Mononuclear cell (primary cell): ENCODE data around the gene QPCT. TPM values are rescaled to one million over a fixed set of nuclear protein-coding genes. Genes with fewer than 3 reads are reported as not detected.
"Not testable (repeated sequence)": the region's sequence is repeated elsewhere in the genome, so short reads cannot be mapped to it uniquely, and the experiment has no call there.

ENCODE experiments used
- H3K27me3 ChIP-seq: 2 replicates; pipeline ENCODE4 v1.6.0; 2011; ENCODE audit warnings: low read length, control low read depth; ENCODE audit not compliant: insufficient read depth
- H3K4me1 ChIP-seq: 2 replicates; pipeline ENCODE4 v1.5.1; 2011; ENCODE audit warnings: mild to moderate bottlenecking, low read length, control low read depth; ENCODE audit not compliant: insufficient read depth
- H3K4me3 ChIP-seq: 2 replicates; pipeline ENCODE4 v1.5.1; 2011; ENCODE audit warnings: mild to moderate bottlenecking, low read length, moderate library complexity
- H3K9me3 ChIP-seq: 2 replicates; pipeline ENCODE4 v1.5.1; 2011; ENCODE audit warnings: low read depth, mild to moderate bottlenecking, control low read depth, low read length
- total RNA-seq: library from RNA; depleted of rRNA; stranded (reverse); fragments of >200 nt; gene quantifications from one replicate; pipeline ENCODE4 v1.2.3, GENCODE V29; 2012

The QPCT gene
- total RNA-seq, 1 donor, result 49.5 TPM

DNA sequence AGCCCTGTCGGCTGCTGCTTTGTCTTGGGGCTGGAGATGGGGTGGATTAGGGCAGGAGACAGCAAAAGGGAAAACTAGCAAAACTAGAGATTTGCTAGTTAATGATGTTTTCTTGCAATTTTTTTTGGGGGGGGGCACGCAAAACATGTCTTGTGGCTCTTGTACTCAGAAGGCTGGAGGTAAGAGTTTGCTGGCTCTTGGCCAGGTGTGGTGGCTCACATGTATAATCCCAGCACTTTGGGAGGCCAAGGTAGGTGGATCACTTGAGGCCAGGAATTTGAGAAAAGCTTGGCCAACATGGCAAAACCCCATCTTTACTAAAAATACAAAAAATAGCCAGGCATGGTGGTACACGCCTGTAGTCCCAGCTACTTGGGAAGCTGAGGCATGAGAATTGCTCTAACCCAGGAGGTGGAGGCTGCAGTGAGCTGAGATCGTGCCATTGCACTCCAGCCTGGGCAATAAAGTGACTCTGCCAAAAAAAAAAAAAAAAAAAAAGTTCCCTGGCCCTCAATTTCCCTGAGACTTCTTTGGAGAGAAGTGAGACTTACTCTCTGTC, 69.6 kb downstream of the QPCT start:
- not testable (repeated sequence) for H3K9me3 ChIP-seq, H3K27me3 ChIP-seq, H3K4me1 ChIP-seq, H3K4me3 ChIP-seq

DNA sequence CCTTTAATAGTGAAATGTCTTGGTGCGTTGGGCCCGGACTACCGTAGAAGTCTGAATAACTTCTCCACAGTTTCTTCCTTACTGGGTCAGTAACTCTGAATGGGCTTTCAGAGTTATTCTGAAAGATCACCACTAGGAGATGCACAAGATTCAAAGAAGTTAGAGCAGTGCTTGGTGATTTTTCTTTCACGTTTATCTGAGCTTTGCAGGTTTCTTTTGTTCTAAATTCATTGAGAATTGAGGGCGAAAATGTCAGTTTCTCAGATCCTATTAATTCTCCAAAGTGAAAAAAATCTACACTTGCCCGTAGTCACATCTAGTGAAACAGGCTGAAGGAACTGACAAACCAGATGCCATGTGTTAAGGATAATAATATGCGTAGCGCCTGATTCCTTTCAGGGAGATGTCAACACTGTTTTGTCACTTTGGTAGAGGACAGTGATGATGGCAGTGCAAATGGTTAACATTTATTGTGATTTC, 70.1 kb downstream of the QPCT start:
- Histone ChIP-seq H3K4me3 (no peak overlapping the region), H3K27me3 (no peaks in the 10 kb centered on the region), H3K4me1 (peaks cover 8% of the 10 kb centered on the region), H3K9me3 (no peaks in the 10 kb centered on the region)

DNA sequence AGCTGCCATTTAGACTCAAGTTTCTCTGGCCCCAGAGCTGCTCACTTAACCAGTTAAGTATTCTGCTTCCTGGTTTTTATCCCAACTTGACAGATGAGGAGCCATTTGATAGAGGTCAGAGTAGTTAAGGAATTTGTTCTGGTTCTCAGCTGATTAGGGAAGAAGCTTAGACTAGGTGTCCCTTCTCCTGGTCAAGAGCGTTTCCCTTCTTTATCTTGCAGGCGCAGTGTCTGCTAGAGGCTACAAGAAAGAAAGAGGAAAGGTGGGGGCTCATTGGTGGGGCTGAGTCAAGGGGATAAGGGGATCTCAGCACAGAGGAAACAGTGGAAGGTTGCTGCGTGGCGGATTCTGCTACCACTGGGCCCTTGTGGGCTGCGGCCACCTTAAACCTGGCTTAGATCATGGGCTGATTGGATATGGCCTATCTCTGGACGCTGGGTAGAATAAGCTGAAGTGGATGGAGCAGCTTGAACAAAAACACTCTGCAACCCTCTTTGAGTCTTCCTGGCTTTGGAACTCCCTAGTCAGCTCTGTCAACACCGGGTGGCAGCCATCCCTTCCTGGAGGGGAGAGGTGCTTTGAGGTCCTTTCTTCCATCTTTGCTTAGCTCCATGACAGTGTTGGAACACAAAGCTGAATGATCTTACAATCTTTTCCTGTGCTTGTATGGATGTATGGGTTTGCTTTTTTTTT, 70.8 kb downstream of the QPCT start:
- Histone ChIP-seq H3K9me3 (no peaks in the 10 kb centered on the region), H3K4me1 (peaks cover 8% of the 10 kb centered on the region), H3K4me3 (no peak overlapping the region), H3K27me3 (no peaks in the 10 kb centered on the region)

DNA sequence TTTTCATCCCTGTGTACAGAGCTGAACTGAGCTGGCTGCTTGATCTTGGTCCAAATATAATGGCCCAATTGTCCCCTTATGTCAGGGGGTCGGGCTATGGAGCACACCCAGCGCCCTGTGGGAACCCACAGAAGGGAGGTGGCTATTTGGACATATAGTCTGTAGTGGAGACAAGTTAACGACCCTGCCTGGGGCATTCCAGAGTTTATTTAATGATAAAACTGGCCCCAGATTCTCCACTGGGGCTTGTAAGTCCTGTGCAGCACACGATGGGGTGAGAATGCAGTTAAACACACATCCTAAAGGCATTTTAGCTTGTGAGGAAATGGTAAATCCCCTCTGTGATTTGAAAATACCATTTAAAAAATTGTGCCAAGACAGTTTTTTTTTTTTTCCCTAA, 72.9 kb downstream of the QPCT start:
- Histone ChIP-seq H3K4me3 (no peak overlapping the region), H3K27me3 (no peaks in the 10 kb centered on the region), H3K4me1 (peaks cover 8% of the 10 kb centered on the region), H3K9me3 (no peaks in the 10 kb centered on the region)

DNA sequence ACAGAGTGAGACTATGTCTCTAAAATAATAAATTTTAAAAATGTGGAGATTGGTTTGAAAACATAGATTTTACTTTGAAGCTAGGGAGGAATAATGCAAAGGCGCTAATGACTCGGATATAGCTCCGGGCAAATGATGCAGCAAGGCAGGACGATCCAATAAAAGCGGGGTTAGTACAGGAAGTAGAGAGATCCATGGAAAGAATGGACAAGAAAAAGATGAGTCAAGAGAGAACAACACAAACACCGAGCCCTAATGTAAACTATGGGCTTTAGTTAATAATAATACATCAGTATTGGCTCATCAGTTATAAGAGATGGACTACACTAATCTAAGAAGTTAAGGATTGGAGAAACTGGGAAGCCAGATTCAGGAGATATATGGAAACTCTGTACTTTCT, 74.5 kb downstream of the QPCT start:
- Histone ChIP-seq H3K9me3 (no peaks in the 10 kb centered on the region), H3K27me3 (no peaks in the 10 kb centered on the region), H3K4me1 (peaks cover 8% of the 10 kb centered on the region), H3K4me3 (no peak overlapping the region)

DNA sequence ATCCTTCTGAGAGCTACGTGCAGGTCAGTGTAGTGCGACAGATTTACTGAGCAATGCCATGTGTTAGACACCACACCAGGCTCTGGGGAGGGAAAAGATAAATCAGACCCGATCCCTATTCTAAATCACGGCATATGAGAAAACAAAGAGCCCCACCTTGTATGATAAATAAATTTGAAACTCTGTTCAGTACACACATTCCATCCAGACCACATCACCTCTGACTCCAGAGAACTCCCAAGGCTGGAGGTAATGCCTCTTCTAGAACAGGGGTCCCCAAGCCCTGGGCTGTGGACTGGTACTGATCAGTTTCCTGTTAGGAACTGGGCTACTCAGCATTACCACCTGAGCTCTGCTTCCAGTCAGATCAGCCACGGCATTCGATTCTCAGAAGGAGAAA, 77.3 kb downstream of the QPCT start:
- no peaks in the 10 kb centered on the region for H3K27me3 ChIP-seq
- H3K4me1 ChIP-seq, result no peaks in the 10 kb centered on the region
- H3K4me3 ChIP-seq, result no peak overlapping the region
- no peaks in the 10 kb centered on the region for H3K9me3 ChIP-seq

DNA sequence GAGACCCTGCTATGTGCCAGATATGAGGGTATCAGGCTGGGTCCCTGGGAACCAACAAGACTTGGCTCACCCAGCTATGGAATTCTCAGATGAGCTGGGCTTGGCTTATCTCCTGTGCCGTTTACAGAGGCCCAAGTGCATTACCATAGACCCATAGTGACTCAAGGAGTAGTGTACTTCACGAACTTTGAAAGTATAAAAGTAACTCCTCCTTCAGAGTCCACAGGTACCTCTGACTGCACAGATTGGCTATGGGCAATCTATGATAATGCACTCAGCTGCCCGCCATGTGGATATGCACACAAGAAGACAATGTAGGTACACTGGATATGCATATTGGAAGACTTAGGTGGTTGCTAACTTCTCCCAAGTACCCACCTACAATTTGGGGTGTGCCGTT, 78.4 kb downstream of the QPCT start:
- H3K4me3 ChIP-seq, result no peak overlapping the region
- no peaks in the 10 kb centered on the region for H3K27me3 ChIP-seq
- no peaks in the 10 kb centered on the region for H3K9me3 ChIP-seq
- no peaks in the 10 kb centered on the region for H3K4me1 ChIP-seq

Other genes with a start within 250 kb of the QPCT start
- 40.8 TPM for gene EIF2AK2, start 187.7 kb upstream of the QPCT start, total RNA-seq
- gene SULT6B1, start 156.0 kb upstream of the QPCT start, total RNA-seq, result not detected
- 19.3 TPM for gene CEBPZOS, start 148.1 kb upstream of the QPCT start, total RNA-seq
- gene CEBPZ, start 113.0 kb upstream of the QPCT start, total RNA-seq, result 78.4 TPM
- gene NDUFAF7, start 113.0 kb upstream of the QPCT start, total RNA-seq, result 19.6 TPM
- gene PRKD3, start 19.8 kb upstream of the QPCT start, total RNA-seq, result 67.9 TPM